Measurements from ENCODE around the gene CCDC18.

CCDC18 gene

DNA sequence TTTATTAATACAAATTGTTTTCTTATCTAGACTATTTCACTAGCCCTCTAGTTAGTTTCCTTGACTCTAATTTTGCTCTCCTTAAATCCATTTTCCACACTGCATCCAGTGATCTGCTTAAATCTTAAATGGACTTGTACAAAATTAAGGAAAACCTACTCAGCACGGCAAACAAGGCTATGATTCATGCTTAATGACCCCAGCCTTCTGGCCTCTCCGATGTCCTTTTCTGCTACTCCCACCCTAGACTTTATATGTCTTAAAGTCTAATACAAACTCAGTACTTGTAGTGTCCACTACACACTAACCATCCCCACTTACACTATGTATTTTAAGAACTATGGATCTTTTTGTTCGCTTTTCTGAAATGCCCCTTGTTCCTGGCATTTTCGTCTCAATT, 2.5 kb upstream of the CCDC18 start:
- H3K27me3 ChIP-seq (ENCODE audit: control insufficient read depth, low read length) = no peaks in the 10 kb centered on the region
- peaks cover 33% of the 10 kb centered on the region for H3K4me1 ChIP-seq (ENCODE audit: control insufficient read depth, low read length)
- TF ChIP-seq EZH2phosphoT487 (IDR thresholded peaks at IDR 0.05; ENCODE audit: borderline replicate concordance, low read length) (no peak), CTCF (IDR thresholded peaks at IDR 0.05; ENCODE audit: low read depth, low read length, poor library complexity, severe bottlenecking) (no peak)
- no peaks in the 10 kb centered on the region for H3K9me3 ChIP-seq (ENCODE audit: control insufficient read depth, insufficient read depth, low read length)
- H3K4me3 ChIP-seq (ENCODE audit: low read length) = peak overlapping the region; percentile 100
- peaks cover 8% of the 10 kb centered on the region; the same call in 1 of the 2 replicates for H3F3A ChIP-seq (ENCODE audit: control insufficient read depth, insufficient read depth)
- peak overlapping the region; percentile 99 for H3K4me2 ChIP-seq (ENCODE audit: low read length)
- peaks cover 12% of the 10 kb centered on the region for H4K20me1 ChIP-seq (ENCODE audit: control insufficient read depth, insufficient read depth, low read depth, low read length)
- no peaks in the 10 kb centered on the region for H3K9me2 ChIP-seq (replicated peaks; ENCODE audit: control insufficient read depth, low read length)
- peaks cover 41% of the 10 kb centered on the region for H3K36me3 ChIP-seq (ENCODE audit: control insufficient read depth, low read length)
- H3K27ac ChIP-seq (ENCODE audit: low read depth, low read length) = no peak overlapping the region
- H3K79me2 ChIP-seq (ENCODE audit: control insufficient read depth, low read length) = peaks cover 92% of the 10 kb centered on the region

- H3K27ac ChIP-seq (ENCODE audit: low read depth, low read length) = no peak overlapping the region
- no peaks in the 10 kb centered on the region for H3K27me3 ChIP-seq (ENCODE audit: control insufficient read depth, low read length)
- H3K9me2 ChIP-seq (replicated peaks; ENCODE audit: control insufficient read depth, low read length) = no peaks in the 10 kb centered on the region
- H3K4me1 ChIP-seq (ENCODE audit: control insufficient read depth, low read length) = peaks cover 36% of the 10 kb centered on the region
- peak overlapping the region; percentile 99 for H3K4me2 ChIP-seq (ENCODE audit: low read length)
- peaks cover 92% of the 10 kb centered on the region for H3K79me2 ChIP-seq (ENCODE audit: control insufficient read depth, low read length)
- H3K36me3 ChIP-seq (ENCODE audit: control insufficient read depth, low read length) = peaks cover 42% of the 10 kb centered on the region
- peak overlapping the region; percentile 100 for H3K4me3 ChIP-seq (ENCODE audit: low read length)
- H4K20me1 ChIP-seq (ENCODE audit: control insufficient read depth, insufficient read depth, low read depth, low read length) = peaks cover 12% of the 10 kb centered on the region
- peaks cover 6% of the 10 kb centered on the region; the same call in 1 of the 2 replicates for H3F3A ChIP-seq (ENCODE audit: control insufficient read depth, insufficient read depth)
- no peaks in the 10 kb centered on the region for H3K9me3 ChIP-seq (ENCODE audit: control insufficient read depth, insufficient read depth, low read length)
- no peak for TF ChIP-seq CTCF (IDR thresholded peaks at IDR 0.05; ENCODE audit: low read depth, low read length, poor library complexity, severe bottlenecking)
- no peak for TF ChIP-seq EZH2phosphoT487 (IDR thresholded peaks at IDR 0.05; ENCODE audit: borderline replicate concordance, low read length)
Observed at GRCh38 chr1:93178418-93178817, 2.1 kb upstream of the CCDC18 start.

- H3K9me2 ChIP-seq (replicated peaks; ENCODE audit: control insufficient read depth, low read length) = no peaks in the 10 kb centered on the region
- 0 out of 2 replicates have a peak, but pooled peaks cover 4% of the 10 kb centered on the region for H3F3A ChIP-seq (ENCODE audit: control insufficient read depth, insufficient read depth)
- H3K36me3 ChIP-seq (ENCODE audit: control insufficient read depth, low read length) = peaks cover 48% of the 10 kb centered on the region
- H3K27ac ChIP-seq (ENCODE audit: low read depth, low read length) = peak within 1 kb of the TSS; percentile 87
- peaks cover 15% of the 10 kb centered on the region for H4K20me1 ChIP-seq (ENCODE audit: control insufficient read depth, insufficient read depth, low read depth, low read length)
- peak within 1 kb of the TSS; percentile 99 for H3K4me2 ChIP-seq (ENCODE audit: low read length)
- H3K79me2 ChIP-seq (ENCODE audit: control insufficient read depth, low read length) = peaks cover 91% of the 10 kb centered on the region
- H3K9me3 ChIP-seq (ENCODE audit: control insufficient read depth, insufficient read depth, low read length) = no peaks in the 10 kb centered on the region
- H3K4me3 ChIP-seq (ENCODE audit: low read length) = peak within 1 kb of the TSS; percentile 100
- H3K27me3 ChIP-seq (ENCODE audit: control insufficient read depth, low read length) = no peaks in the 10 kb centered on the region
- TF ChIP-seq EZH2phosphoT487 (IDR thresholded peaks at IDR 0.05; ENCODE audit: borderline replicate concordance, low read length) = no peak
- peak; percentile 29 for TF ChIP-seq CTCF (IDR thresholded peaks at IDR 0.05; ENCODE audit: low read depth, low read length, poor library complexity, severe bottlenecking)
- H3K4me1 ChIP-seq (ENCODE audit: control insufficient read depth, low read length) = peaks cover 49% of the 10 kb centered on the region
Observed at GRCh38 chr1:93179886-93180722, 420 bp upstream of the CCDC18 start, which contains the start of gene TMED5. TSS of gene TMED5 (minus strand) at chr1:93180413. CDS start at chr1:93180242, 171 bp downstream.
